ENCODE measurements around the gene GALNS.

Gene GALNS

DNA sequence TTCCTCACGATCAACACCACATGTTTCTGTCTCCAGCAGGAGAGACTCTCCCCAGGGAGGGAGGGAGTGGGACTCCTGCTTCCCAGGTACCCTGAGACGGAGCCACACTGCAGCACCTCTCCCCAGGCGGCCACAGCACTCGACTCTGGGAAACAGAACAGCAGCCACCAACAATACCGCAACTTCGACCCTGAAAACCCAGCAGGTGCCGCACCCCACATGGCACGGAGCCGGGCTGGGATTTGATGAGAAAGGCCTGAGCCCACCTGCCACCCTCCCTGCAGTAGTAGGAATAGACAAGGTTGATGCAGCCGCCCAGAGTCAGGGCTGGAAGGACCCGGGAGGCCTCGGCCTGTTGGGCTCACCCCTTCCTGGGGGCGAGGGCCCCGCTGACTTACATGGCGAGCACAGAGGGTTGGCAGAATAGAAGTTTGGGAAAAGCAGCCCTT is 14.4 kb downstream of the GALNS start:
- H3K4me2 ChIP-seq (ENCODE audit: low read depth, low read length, poor library complexity, severe bottlenecking) = no peak overlapping the region
- no peak overlapping the region for H3K9ac ChIP-seq (ENCODE audit: low read depth, low read length, poor library complexity, severe bottlenecking)
- no peaks in the 10 kb centered on the region for H3K27me3 ChIP-seq (ENCODE audit: insufficient read depth, low read length, poor library complexity, severe bottlenecking)
- TF ChIP-seq EZH2phosphoT487 (IDR thresholded peaks at IDR 0.05; ENCODE audit: borderline replicate concordance) = no peak
- TF ChIP-seq, protein P1, sequence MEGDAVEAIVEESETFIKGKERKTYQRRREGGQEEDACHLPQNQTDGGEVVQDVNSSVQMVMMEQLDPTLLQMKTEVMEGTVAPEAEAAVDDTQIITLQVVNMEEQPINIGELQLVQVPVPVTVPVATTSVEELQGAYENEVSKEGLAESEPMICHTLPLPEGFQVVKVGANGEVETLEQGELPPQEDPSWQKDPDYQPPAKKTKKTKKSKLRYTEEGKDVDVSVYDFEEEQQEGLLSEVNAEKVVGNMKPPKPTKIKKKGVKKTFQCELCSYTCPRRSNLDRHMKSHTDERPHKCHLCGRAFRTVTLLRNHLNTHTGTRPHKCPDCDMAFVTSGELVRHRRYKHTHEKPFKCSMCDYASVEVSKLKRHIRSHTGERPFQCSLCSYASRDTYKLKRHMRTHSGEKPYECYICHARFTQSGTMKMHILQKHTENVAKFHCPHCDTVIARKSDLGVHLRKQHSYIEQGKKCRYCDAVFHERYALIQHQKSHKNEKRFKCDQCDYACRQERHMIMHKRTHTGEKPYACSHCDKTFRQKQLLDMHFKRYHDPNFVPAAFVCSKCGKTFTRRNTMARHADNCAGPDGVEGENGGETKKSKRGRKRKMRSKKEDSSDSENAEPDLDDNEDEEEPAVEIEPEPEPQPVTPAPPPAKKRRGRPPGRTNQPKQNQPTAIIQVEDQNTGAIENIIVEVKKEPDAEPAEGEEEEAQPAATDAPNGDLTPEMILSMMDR (conservative IDR thresholded peaks at IDR 0.05; ENCODE audit: low read length) = no peak
- H3K79me2 ChIP-seq (ENCODE audit: insufficient read depth, low read length) = no peaks in the 10 kb centered on the region
- H2AFZ ChIP-seq (ENCODE audit: low read length) = no peak overlapping the region
- no peak overlapping the region for H3K4me3 ChIP-seq (ENCODE audit: low read length, poor library complexity, severe bottlenecking)
- H3F3A ChIP-seq (ENCODE audit: low read depth) = no peaks in the 10 kb centered on the region
- H3K9me2 ChIP-seq (replicated peaks; ENCODE audit: low read depth, low read length) = no peaks in the 10 kb centered on the region
- no peaks in the 10 kb centered on the region for H3K4me1 ChIP-seq (ENCODE audit: insufficient read depth, low read length, poor library complexity, severe bottlenecking)
- H4K20me1 ChIP-seq (ENCODE audit: insufficient read depth, low read length, poor library complexity, severe bottlenecking) = no peaks in the 10 kb centered on the region
- H3K36me3 ChIP-seq (ENCODE audit: insufficient read depth, low read length) = no peaks in the 10 kb centered on the region
- no peaks in the 10 kb centered on the region for H3K9me3 ChIP-seq (ENCODE audit: insufficient read depth, low read depth, low read length)

DNA sequence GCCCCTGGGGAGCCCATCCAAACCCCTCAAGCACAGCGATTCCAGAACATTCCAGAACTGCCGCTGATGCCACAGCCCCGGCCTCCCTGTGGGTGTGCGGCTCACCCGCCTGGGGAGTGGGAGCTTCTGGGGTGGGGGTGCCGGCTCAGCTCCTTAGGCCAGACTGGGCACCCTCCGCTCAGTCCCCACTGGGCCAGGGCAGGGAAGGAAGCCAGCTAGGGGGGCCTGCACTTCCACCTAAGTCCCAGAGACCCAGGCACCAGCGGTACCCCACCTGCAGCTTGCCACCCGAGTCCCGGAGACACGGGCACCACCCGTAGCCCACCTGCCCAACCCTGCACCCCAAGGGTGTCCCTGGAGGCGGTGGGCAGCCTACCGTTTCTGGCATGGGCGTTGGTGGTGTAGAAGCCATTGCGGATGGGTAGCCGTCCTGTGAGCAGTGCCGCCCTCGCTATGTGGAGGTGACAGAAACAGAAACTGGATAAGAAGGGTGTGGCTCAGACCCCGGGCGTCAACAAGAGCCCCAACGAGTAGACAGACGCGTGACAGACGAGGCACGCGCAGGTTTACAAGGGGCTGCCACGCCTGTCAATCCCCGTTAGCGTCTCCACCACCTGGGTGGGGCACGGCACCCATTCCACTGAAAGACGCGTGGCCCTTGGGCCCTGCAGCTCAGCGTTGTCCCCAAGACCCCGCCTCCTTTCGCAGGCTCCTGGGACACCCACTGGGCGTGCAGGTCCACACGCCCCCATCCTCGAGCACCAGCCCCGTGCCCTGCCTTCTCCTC is 15.0 kb downstream of the GALNS start:
- Histone ChIP-seq H3K9me3 (ENCODE audit: insufficient read depth, low read depth, low read length) (no peaks in the 10 kb centered on the region), H3F3A (ENCODE audit: low read depth) (no peaks in the 10 kb centered on the region), H3K27me3 (ENCODE audit: insufficient read depth, low read length, poor library complexity, severe bottlenecking) (no peaks in the 10 kb centered on the region), H3K4me3 (ENCODE audit: low read length, poor library complexity, severe bottlenecking) (no peak overlapping the region), H2AFZ (ENCODE audit: low read length) (no peak overlapping the region), H3K9me2 (replicated peaks; ENCODE audit: low read depth, low read length) (no peaks in the 10 kb centered on the region), H3K9ac (ENCODE audit: low read depth, low read length, poor library complexity, severe bottlenecking) (no peak overlapping the region), H3K4me1 (ENCODE audit: insufficient read depth, low read length, poor library complexity, severe bottlenecking) (no peaks in the 10 kb centered on the region), H3K79me2 (ENCODE audit: insufficient read depth, low read length) (no peaks in the 10 kb centered on the region), H3K4me2 (ENCODE audit: low read depth, low read length, poor library complexity, severe bottlenecking) (no peak overlapping the region), H3K36me3 (ENCODE audit: insufficient read depth, low read length) (no peaks in the 10 kb centered on the region), H4K20me1 (ENCODE audit: insufficient read depth, low read length, poor library complexity, severe bottlenecking) (no peaks in the 10 kb centered on the region)
- TF ChIP-seq EZH2phosphoT487 (IDR thresholded peaks at IDR 0.05; ENCODE audit: borderline replicate concordance) = no peak
- TF ChIP-seq, protein P1 (conservative IDR thresholded peaks at IDR 0.05; ENCODE audit: low read length) = no peak

DNA sequence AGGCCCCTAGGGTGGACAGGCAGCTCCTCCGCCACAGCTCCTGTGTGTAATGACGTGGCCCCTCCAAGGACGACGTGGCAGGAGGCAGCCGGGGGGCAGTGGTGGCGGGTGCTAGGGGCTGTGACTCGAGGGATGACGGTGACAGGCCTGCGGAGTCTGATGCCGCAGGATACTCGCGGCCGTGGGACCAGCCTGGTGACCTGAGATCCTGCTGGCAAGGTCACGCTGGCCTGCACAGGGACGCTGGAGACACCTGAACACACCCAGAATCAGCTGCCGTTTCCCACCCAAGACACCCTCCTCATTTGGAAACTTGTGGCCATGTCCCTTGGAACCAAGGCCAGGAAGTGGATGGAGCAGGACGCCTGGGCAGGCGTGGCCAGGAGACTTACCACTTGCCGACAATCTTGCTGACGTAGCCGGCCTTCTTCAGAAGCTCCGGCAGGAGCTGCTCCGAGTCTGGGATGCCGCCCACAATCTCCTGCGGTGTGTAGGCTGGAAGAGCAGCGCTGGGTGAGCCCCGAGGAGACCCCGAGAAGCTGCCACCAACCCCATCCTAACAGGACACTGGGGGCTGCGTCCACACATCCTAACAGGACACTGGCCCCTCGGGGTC is 16.0 kb downstream of the GALNS start:
- Histone ChIP-seq H3K36me3 (ENCODE audit: insufficient read depth, low read length) (no peaks in the 10 kb centered on the region), H4K20me1 (ENCODE audit: insufficient read depth, low read length, poor library complexity, severe bottlenecking) (no peaks in the 10 kb centered on the region), H3F3A (ENCODE audit: low read depth) (no peaks in the 10 kb centered on the region), H3K9me3 (ENCODE audit: insufficient read depth, low read depth, low read length) (no peaks in the 10 kb centered on the region), H3K9ac (ENCODE audit: low read depth, low read length, poor library complexity, severe bottlenecking) (no peak overlapping the region), H3K9me2 (replicated peaks; ENCODE audit: low read depth, low read length) (no peaks in the 10 kb centered on the region), H3K4me2 (ENCODE audit: low read depth, low read length, poor library complexity, severe bottlenecking) (no peak overlapping the region), H3K79me2 (ENCODE audit: insufficient read depth, low read length) (no peaks in the 10 kb centered on the region), H3K4me1 (ENCODE audit: insufficient read depth, low read length, poor library complexity, severe bottlenecking) (no peaks in the 10 kb centered on the region), H3K27me3 (ENCODE audit: insufficient read depth, low read length, poor library complexity, severe bottlenecking) (no peaks in the 10 kb centered on the region), H2AFZ (ENCODE audit: low read length) (no peak overlapping the region), H3K4me3 (ENCODE audit: low read length, poor library complexity, severe bottlenecking) (no peak overlapping the region)
- TF ChIP-seq EZH2phosphoT487 (IDR thresholded peaks at IDR 0.05; ENCODE audit: borderline replicate concordance) = no peak
- TF ChIP-seq, protein P1 (conservative IDR thresholded peaks at IDR 0.05; ENCODE audit: low read length) = no peak

Measured in Loucy (cell line).